HFFc6 (cell line): Measurements from ENCODE around the gene BTBD1. TPM values are rescaled to one million over a fixed set of nuclear protein-coding genes. Genes with fewer than 3 reads are reported as not detected.

Experiments used
- DNase-seq: peaks from one replicate; pipeline ENCODE4 v3.0.0-alpha.2; 2018
- H3K27ac Mint-ChIP-seq: 2 replicates; pipeline ENCODE4 v1.8.0; 2020; ENCODE audit warnings: mild to moderate bottlenecking, mixed read lengths
- H3K27me3 Mint-ChIP-seq: 2 replicates; pipeline ENCODE4 v1.8.0; 2021; ENCODE audit warnings: mild to moderate bottlenecking, moderate library complexity, mixed read lengths; ENCODE audit not compliant: insufficient read depth
- H3K36me3 Mint-ChIP-seq: 2 replicates; pipeline ENCODE4 v1.8.0; 2021; ENCODE audit warnings: low read depth, mixed read lengths
- H3K4me1 Mint-ChIP-seq: 2 replicates; pipeline ENCODE4 v1.8.0; 2020; ENCODE audit warnings: low read depth, mixed read lengths
- H3K4me3 Mint-ChIP-seq: 2 replicates; pipeline ENCODE4 v1.8.0; 2020; ENCODE audit warnings: mild to moderate bottlenecking, moderate library complexity, mixed read lengths
- H3K9me3 Mint-ChIP-seq: 2 replicates; pipeline ENCODE4 v1.8.0; 2020; ENCODE audit warnings: mild to moderate bottlenecking, mixed read lengths
- total RNA-seq, 6 experiments: library from RNA; stranded (reverse); fragmentation: NEBNext Ultra II Directional; extraction: Animal tissue kit (Norgen Biotek cat#: 25700); gene quantifications; 2 replicates in 1 of 6; 3 replicates in 5 of 6; pipeline ENCODE4 v1.2.3, GENCODE V29; 2021
- TF ChIP-seq, protein P1 (sequence below): fragments of 200-600 bp; sonication (generic); IDR thresholded peaks from 2 replicates; pipeline ENCODE4 v1.5.0; 2021; ENCODE audit warnings: antibody characterized with exemption, mild to moderate bottlenecking

Gene BTBD1
- total RNA-seq, 6 experiments from 2014 or later: 62.2 to 74.8 (median 69.4) TPM

DNA sequence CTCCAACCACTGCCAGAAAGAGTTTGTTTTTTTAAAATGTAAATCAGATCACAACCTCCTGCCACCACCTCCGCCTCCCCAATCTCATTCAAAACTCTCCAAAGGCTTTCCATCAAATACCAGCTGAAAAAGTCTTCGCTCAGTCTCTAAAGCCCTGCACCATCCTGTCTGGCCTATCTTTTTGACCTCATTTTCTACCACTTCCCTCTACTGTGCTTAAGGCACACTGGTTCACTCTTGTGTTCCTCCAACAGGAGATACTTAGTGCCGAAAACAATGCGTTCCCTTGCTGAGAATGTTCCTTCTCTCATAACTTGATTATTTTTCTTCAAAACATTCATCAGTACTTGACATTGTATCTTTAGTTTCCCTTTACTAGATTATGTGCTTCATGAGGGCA is 3.5 kb downstream of the BTBD1 start:
- peaks cover 8% of the 10 kb centered on the region for H3K4me1 Mint-ChIP-seq
- H3K9me3 Mint-ChIP-seq: no peaks in the 10 kb centered on the region
- DNase-seq: no peak
- peaks cover 14% of the 10 kb centered on the region for H3K36me3 Mint-ChIP-seq
- H3K27ac Mint-ChIP-seq: no peak overlapping the region
- H3K27me3 Mint-ChIP-seq: no peaks in the 10 kb centered on the region
- TF ChIP-seq, protein P1, sequence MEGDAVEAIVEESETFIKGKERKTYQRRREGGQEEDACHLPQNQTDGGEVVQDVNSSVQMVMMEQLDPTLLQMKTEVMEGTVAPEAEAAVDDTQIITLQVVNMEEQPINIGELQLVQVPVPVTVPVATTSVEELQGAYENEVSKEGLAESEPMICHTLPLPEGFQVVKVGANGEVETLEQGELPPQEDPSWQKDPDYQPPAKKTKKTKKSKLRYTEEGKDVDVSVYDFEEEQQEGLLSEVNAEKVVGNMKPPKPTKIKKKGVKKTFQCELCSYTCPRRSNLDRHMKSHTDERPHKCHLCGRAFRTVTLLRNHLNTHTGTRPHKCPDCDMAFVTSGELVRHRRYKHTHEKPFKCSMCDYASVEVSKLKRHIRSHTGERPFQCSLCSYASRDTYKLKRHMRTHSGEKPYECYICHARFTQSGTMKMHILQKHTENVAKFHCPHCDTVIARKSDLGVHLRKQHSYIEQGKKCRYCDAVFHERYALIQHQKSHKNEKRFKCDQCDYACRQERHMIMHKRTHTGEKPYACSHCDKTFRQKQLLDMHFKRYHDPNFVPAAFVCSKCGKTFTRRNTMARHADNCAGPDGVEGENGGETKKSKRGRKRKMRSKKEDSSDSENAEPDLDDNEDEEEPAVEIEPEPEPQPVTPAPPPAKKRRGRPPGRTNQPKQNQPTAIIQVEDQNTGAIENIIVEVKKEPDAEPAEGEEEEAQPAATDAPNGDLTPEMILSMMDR: no peak
- H3K4me3 Mint-ChIP-seq: no peak overlapping the region

DNA sequence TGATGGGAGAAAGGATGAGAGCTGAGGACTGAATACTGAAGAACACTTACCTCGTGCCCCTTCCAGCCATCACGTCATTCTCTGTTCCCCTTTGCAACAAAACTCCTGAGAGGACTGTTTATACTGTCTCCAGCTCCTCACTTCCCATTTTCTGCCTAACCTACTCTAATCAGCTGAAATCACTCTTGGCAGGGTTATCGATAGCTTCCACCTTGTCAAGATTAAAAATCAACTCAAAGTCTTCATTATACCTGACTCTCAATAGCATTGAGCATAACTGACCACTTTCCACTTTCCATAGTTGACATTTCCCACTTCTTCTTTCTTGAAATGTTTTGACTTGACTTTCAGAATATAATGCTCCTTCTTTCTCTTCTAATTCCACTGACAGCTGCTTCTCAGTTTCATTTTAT is 4.3 kb downstream of the BTBD1 start:
- TF ChIP-seq, protein P1: no peak
- no peaks in the 10 kb centered on the region for H3K27me3 Mint-ChIP-seq
- no peak for DNase-seq
- H3K4me1 Mint-ChIP-seq: peaks cover 5% of the 10 kb centered on the region
- no peaks in the 10 kb centered on the region for H3K9me3 Mint-ChIP-seq
- no peak overlapping the region for H3K4me3 Mint-ChIP-seq
- H3K27ac Mint-ChIP-seq: no peak overlapping the region
- H3K36me3 Mint-ChIP-seq: peaks cover 14% of the 10 kb centered on the region

DNA sequence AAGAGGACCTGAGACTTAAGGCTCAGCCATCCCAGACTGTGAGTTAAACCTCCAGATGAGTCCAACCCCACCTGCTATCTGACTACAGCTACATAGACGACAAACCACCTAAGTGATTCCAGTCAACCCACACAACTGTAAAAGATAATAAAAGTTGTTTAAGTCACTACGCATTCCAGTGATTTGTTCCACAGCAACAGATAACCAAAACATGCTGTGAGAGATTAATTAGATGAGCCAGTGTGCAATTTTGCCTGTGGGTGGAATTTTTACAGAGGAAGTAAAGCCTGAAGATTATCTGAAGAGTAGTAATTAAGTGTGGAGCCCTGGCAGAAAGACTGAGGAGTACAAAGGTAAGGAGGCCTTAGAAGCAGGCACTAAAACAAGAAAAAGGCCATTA is 5.4 kb downstream of the BTBD1 start:
- H3K36me3 Mint-ChIP-seq: peaks cover 17% of the 10 kb centered on the region
- H3K27ac Mint-ChIP-seq: no peak overlapping the region
- H3K27me3 Mint-ChIP-seq: no peaks in the 10 kb centered on the region
- no peaks in the 10 kb centered on the region for H3K9me3 Mint-ChIP-seq
- TF ChIP-seq, protein P1: no peak
- no peaks in the 10 kb centered on the region for H3K4me1 Mint-ChIP-seq
- no peak overlapping the region for H3K4me3 Mint-ChIP-seq
- DNase-seq: peak; percentile 78

DNA sequence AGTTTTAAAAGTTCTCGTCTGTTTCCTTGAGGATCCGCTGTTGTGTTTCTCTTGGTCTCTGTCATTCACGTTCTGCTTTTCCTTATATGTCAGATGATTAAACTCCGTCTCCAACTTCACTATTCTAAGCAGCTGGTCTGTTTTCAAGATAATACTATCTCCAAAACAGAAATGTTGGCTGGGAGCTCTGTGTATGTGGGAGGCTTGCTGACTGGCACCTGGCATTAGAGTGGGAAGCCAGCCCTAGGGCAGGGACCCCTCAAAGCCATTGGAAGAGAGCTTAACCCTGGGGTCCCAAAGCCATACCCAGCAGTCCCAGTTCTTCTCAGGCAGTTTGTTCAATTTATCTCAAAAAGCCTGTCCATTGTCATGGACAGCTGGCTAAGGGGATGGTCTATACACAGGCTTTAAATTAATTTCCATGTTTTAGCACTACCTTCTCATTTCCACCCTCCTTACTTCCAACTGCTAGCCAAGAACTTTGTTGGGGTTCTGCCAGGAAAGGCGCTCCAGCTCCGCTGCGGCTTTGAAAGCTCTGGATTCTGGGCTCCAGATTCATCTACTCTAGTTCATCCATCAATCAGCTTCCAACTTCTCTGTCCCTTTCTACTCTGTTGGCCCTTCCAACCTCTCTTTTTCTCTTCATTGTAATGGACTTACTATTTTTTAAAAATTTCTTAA is 9.2 kb downstream of the BTBD1 start:
- Mint-ChIP-seq H3K27me3 (no peaks in the 10 kb centered on the region), H3K4me1 (peaks cover 16% of the 10 kb centered on the region), H3K4me3 (no peak overlapping the region), H3K9me3 (no peaks in the 10 kb centered on the region), H3K36me3 (peaks cover 12% of the 10 kb centered on the region), H3K27ac (no peak overlapping the region)
- no peak for DNase-seq
- TF ChIP-seq, protein P1: no peak

DNA sequence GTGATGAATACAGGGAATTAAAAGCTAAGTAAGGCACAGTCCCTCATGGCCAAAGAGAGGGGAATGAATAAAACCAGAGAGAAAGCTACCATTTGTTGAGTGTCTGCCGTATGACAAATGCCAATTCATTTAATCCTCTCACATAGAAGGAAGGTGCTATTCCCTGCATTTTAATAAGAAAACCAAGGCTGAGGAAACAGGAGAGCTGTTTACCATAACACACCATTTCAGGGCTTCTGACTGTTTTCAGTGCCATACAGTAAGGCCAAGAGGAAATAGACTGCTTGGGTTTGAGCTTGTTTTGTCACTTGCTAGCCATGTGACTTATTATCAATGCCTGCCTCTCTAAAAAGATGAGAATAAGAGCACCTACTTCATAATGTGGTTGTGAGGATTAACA is 10.1 kb downstream of the BTBD1 start:
- TF ChIP-seq, protein P1: no peak
- H3K9me3 Mint-ChIP-seq: no peaks in the 10 kb centered on the region
- H3K27ac Mint-ChIP-seq: no peak overlapping the region
- H3K4me3 Mint-ChIP-seq: no peak overlapping the region
- H3K27me3 Mint-ChIP-seq: no peaks in the 10 kb centered on the region
- H3K36me3 Mint-ChIP-seq: peaks cover 12% of the 10 kb centered on the region
- H3K4me1 Mint-ChIP-seq: peaks cover 18% of the 10 kb centered on the region
- DNase-seq: no peak
